GM12878 (cell line): ENCODE data around the gene FGF11. TPM values are rescaled to one million over a fixed set of nuclear protein-coding genes. Genes with fewer than 3 reads are reported as not detected.

Experiments used
- ATAC-seq: fragments of 200-7000 bp; cut with Tn5 transposase; 3 replicates; pipeline ENCODE4 v1.9.1; 2020; ENCODE audit warnings: mild to moderate bottlenecking, moderate library complexity
- BruUV-seq: library from RNA; stranded (reverse); fragments of 400-500 nt; replicated peaks from 2 replicates; lab custom pipeline; 2021; lab: Mats Ljungman, UMichigan
- CTCF ChIA-PET: fragments of 300-600 bp; sonication (Branson Sonifier 250); formaldehyde crosslinking; extraction: SDS; loops from one replicate; lab custom pipeline; 2021; ENCODE audit warnings: inconsistent platforms; lab: Yijun Ruan, JAX
- POLR2A ChIA-PET: fragments of 350-600 bp; formaldehyde crosslinking; extraction: SDS; loops from one replicate; lab custom pipeline; 2021; ENCODE audit warnings: inconsistent platforms; lab: Charles Lee
- RAD21 ChIA-PET: fragments of 300-600 bp; sonication (Branson Sonifier 250); formaldehyde crosslinking; loops from one replicate; lab custom pipeline; 2023; ENCODE audit warnings: antibody characterized with exemption; ENCODE audit not compliant: unreplicated experiment; lab: Charles Lee
- SMC1A ChIA-PET: fragments of 300-600 bp; sonication (Branson Sonifier 250); formaldehyde crosslinking; loops from one replicate; lab custom pipeline; 2023; ENCODE audit not compliant: unreplicated experiment, uncharacterized antibody; lab: Charles Lee
- DNase-seq: peaks from one replicate; pipeline ENCODE4 v3.0.0-alpha.2; 2011; ENCODE audit warnings: low read depth, low spot score
- FAIRE-seq: peaks from 3 replicates; lab custom pipeline; 2011; peaks lifted over from hg19 to GRCh38; lab: Jason Lieb, UNC
- H2AFZ ChIP-seq: 2 replicates; pipeline ENCODE4 v1.6.0; 2011; ENCODE audit warnings: low read depth, low read length, control low read depth; ENCODE audit not compliant: control insufficient read depth
- H3K27ac ChIP-seq: 2 replicates; pipeline ENCODE4 v1.5.1; 2011; ENCODE audit warnings: control low read depth; ENCODE audit not compliant: control insufficient read depth, insufficient read depth
- H3K27me3 ChIP-seq, 2 experiments: replicated peaks in 1 of 2; 2 replicates each; pipeline versions ENCODE4 v1.6.0 to v1.6.1; 2011; ENCODE audit warnings: low read length in 1 of 2; ENCODE audit not compliant: control insufficient read depth in 2 of 2, insufficient read depth in 2 of 2
- H3K36me3 ChIP-seq, 2 experiments: 2 replicates each; pipeline ENCODE4 v1.5.1; 2011; ENCODE audit warnings: low read length in 1 of 2; ENCODE audit not compliant: control insufficient read depth in 2 of 2, insufficient read depth in 2 of 2
- H3K4me1 ChIP-seq: 2 replicates; pipeline ENCODE4 v1.6.1; 2011; ENCODE audit warnings: mild to moderate bottlenecking, low read length, moderate library complexity, mixed read lengths; ENCODE audit not compliant: control insufficient read depth, insufficient read depth
- H3K4me2 ChIP-seq: 2 replicates; pipeline ENCODE4 v1.6.0; 2011; ENCODE audit warnings: control low read depth; ENCODE audit not compliant: control insufficient read depth, insufficient read depth
- H3K4me3 ChIP-seq: fragments of 200-600 bp; sonication (generic); 2 replicates; pipeline ENCODE4 v1.5.1; 2016
- H3K79me2 ChIP-seq: 2 replicates; pipeline ENCODE4 v1.6.0; 2011; ENCODE audit warnings: low read length; ENCODE audit not compliant: control insufficient read depth, insufficient read depth
- H3K9ac ChIP-seq: 2 replicates; pipeline ENCODE4 v1.8.0; 2011; ENCODE audit warnings: low read length, control low read depth, mixed read lengths; ENCODE audit not compliant: control insufficient read depth, insufficient read depth
- H3K9me3 ChIP-seq: replicated peaks from 3 replicates; pipeline ENCODE4 v1.5.1; 2011; ENCODE audit warnings: mild to moderate bottlenecking, low read length; ENCODE audit not compliant: control insufficient read depth, insufficient read depth
- H4K20me1 ChIP-seq: 2 replicates; pipeline ENCODE4 v1.6.0; 2011; ENCODE audit not compliant: control insufficient read depth, insufficient read depth
- CEBPB ChIP-seq, 2 experiments: fragments of 150-350 bp in 1 of 2; IDR thresholded peaks; 2 replicates each; pipeline ENCODE4 v1.6.1; 2012 to 2014; ENCODE audit warnings: low read depth in 2 of 2, low read length in 2 of 2, borderline replicate concordance in 1 of 2, inconsistent platforms in 1 of 2
- CREB1 ChIP-seq: IDR thresholded peaks from 2 replicates; pipeline ENCODE4 v1.6.1; 2012; ENCODE audit warnings: low read depth, mild to moderate bottlenecking, inconsistent platforms
- EGR1 ChIP-seq, 2 experiments: IDR thresholded peaks; 1 replicate in 1 of 2; 2 replicates in 1 of 2; pipeline ENCODE4 v1.6.1; 2011 to 2012; ENCODE audit warnings: low read depth in 2 of 2, low read length in 2 of 2, borderline replicate concordance in 1 of 2, mild to moderate bottlenecking in 1 of 2, moderate library complexity in 1 of 2
- KAT2A ChIP-seq: conservative IDR thresholded peaks from 2 replicates; pipeline ENCODE4 v1.6.1; 2011; ENCODE audit warnings: low read depth, low read length; ENCODE audit not compliant: control insufficient read depth
- NR2C1 ChIP-seq: fragments of 450-650 bp; IDR thresholded peaks from 2 replicates; pipeline ENCODE4 v1.6.1; 2017; ENCODE audit warnings: antibody characterized with exemption, mild to moderate bottlenecking, moderate library complexity
- POLR2A ChIP-seq: IDR thresholded peaks from 2 replicates; pipeline ENCODE4 v1.6.1; 2011; ENCODE audit warnings: low read depth, mild to moderate bottlenecking, low read length
- SREBF2 ChIP-seq: IDR thresholded peaks from 2 replicates; pipeline ENCODE4 v1.6.1; 2012; ENCODE audit warnings: mild to moderate bottlenecking, low read length
- USF2 ChIP-seq: IDR thresholded peaks from 2 replicates; pipeline ENCODE4 v1.6.1; 2011; ENCODE audit warnings: low read depth, low read length, improper control_type of control experiment, borderline replicate concordance
- WGBS: methylation state at CpG from one replicate; pipeline ENCODE4 v1.1.6; 2016; ENCODE audit warnings: low lambda C conversion rate; ENCODE audit not compliant: insufficient replicate concordance, insufficient coverage; ENCODE audit errors: missing lambda C conversion rate; 5-methylcytosine and 5-hydroxymethylcytosine counted together
- in situ Hi-C: fragments of 300-500 bp; cut with MboI; formaldehyde crosslinking; loops from 9 replicates; pipeline ENCODE4 v1.14.3; 2018; ENCODE audit warnings: mixed read lengths
- intact Hi-C: fragments of 100-400 bp; cut with micrococcal nuclease; formaldehyde crosslinking; loops from one replicate; pipeline ENCODE4 v1.14.2; 2022; ENCODE audit not compliant: unreplicated experiment
- polyA plus RNA-seq, 11 experiments: library from polyadenylated mRNA; depleted of rRNA in 4 of 11; unstranded in 6 of 11; stranded (reverse) in 5 of 11; fragments of >200 nt; fragmentation: Nextera tagmentation in 4 of 11; fragmentation: Illumina TruSeq in 1 of 11; extraction: Ambion mirVana in 4 of 11; extraction: Trizol in 1 of 11; gene quantifications; 1 replicate in 1 of 11; 2 replicates in 10 of 11; pipeline versions ENCODE4 v1.2.1 to v1.2.3, GENCODE V29; 2011 to 2016; ENCODE audit warnings: inconsistent platforms in 2 of 11, missing spikeins in 2 of 11, low read depth in 1 of 11
- total RNA-seq, 4 experiments: library from RNA; depleted of rRNA in 3 of 4; stranded (reverse); fragments of >200 nt in 3 of 4; fragmentation: Illumina TruSeq in 1 of 4; extraction: Trizol in 1 of 4; gene quantifications; 2 replicates each; pipeline versions ENCODE4 v1.2.1 to v1.2.3, GENCODE V29; 2013 to 2021

The FGF11 gene
- total and polyA plus RNA-seq, 10 of the 15 experiments (the other 5 are each of a cell fraction or from before 2014, with no cell fraction given), result 0.69 to 21.1 (median 2.6) TPM

GRCh38 chr17:7398612-7399011 lies 40.7 kb upstream of the FGF11 start:
- DNase-seq (no peak), ATAC-seq (no peak), FAIRE-seq (no peak)
- Histone ChIP-seq H3K4me2 (no peak overlapping the region), H3K27me3 (no peaks in the 10 kb centered on the region), H4K20me1 (no peaks in the 10 kb centered on the region), H3K9ac (no peak overlapping the region), H3K9me3 (no peaks in the 10 kb centered on the region), H3K27ac (no peak overlapping the region), H2AFZ (no peak overlapping the region), H3K79me2 (peaks cover 1% of the 10 kb centered on the region), H3K36me3 (no peaks in the 10 kb centered on the region), H3K4me1 (peaks cover 3% of the 10 kb centered on the region; the same call in 1 of the 2 replicates), H3K4me3 (no peak overlapping the region)
- intact Hi-C loops, result no loop called here
- ChIA-PET SMC1A (interaction anchor here (1.4 kb wide), 1 partner anchor 37 kb away, joined by 5 read pairs; the partner anchor contains the start of gene TMEM102), RAD21 (no interaction called here), CTCF (interaction anchor here (1.3 to 1.6 kb wide), 2 partner anchors 42 to 162 kb away, joined by 4 to 5 read pairs; no protein-coding TSS in a partner anchor), POLR2A (interaction anchor here (0.7 kb wide), 1 partner anchor 355 kb away, joined by 4 read pairs; the partner anchor contains the start of gene SLC16A11)
- 100% methylated on average over 2 of the region's 2 CpGs for WGBS
- TF ChIP-seq CREB1 (no peak), KAT2A (no peak), NR2C1 (no peak), SREBF2 (no peak), POLR2A (no peak), USF2 (no peak), EGR1 (IDR thresholded peaks at IDR 0.05; ENCODE audit: borderline replicate concordance in 1 of 2, low read depth in 2 of 2, low read length in 2 of 2) (no peak), CEBPB (IDR thresholded peaks at IDR 0.05; ENCODE audit: borderline replicate concordance in 1 of 2, low read depth in 2 of 2, low read length in 2 of 2) (no peak)
- in situ Hi-C loops, result no loop called here
- BruUV-seq, result no TSS peak
